Right lobe of liver (tissue), 4 donors: Measurements from ENCODE around the gene TK2.

Source experiments
- CTCF ChIP-seq, 4 donors: fragments of 200-600 bp in 3 of 4; fragments of 450-650 bp in 1 of 4; IDR thresholded peaks; one replicate each; pipeline versions ENCODE4 v1.5.1 to v1.8.0; 2016 to 2022; ENCODE audit warnings: antibody characterized with exemption in 4 of 4, mild to moderate bottlenecking in 2 of 4
- POLR2A ChIP-seq: fragments of 450-650 bp; IDR thresholded peaks from one replicate; pipeline ENCODE4 v1.6.1; 2017; ENCODE audit warnings: antibody characterized with exemption, mild to moderate bottlenecking
- donor health status: DM: no; HTN: no; CAD: no.
- donor health status: DM: no; HTN: no; CAD: no.
- donor health status: DM: no; HTN: yes; CAD: no.

GRCh38 chr16:66471264-66471663, 78.7 kb downstream of the TK2 start:
- no peak for TF ChIP-seq CTCF (IDR thresholded peaks at IDR 0.05)
- no peak for TF ChIP-seq POLR2A
